ENCODE measurements around the gene NEDD8.

The NEDD8 gene

DNA sequence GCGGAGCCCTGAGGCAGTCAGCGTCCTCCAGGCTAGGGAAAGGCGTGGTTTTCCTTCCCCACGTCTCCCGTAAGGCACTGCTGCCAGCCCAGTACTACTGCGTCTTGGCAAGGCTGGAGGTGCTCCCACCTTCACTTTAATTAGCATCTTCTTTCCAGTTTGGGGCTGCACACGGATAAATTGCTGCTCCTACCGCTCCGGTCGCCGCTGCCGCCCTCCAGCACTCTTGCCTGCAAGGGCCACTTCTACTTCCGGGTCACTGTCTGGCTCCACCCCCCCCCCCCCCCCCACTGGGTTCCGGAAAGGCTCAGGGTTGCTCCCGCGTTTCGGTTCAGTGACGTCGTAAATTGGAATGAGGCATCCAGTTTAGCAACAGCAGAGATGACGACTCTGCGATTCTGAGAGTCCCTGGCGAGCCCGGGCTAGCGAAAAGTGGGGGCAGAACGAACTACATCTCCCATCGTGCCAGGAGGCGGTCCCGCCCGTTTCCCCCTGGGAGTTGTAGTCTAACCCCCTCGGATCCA lies at the start of gene NEDD8:
Gene NEDD8, minus strand, starts transcription at position 247 of the 524 bp plus-strand sequence. Its CDS starts 100 bp downstream, at position 147.
- in situ Hi-C loops (cut with MboI; ENCODE audit: low sequenced_read_pairs): no loop called here

DNA sequence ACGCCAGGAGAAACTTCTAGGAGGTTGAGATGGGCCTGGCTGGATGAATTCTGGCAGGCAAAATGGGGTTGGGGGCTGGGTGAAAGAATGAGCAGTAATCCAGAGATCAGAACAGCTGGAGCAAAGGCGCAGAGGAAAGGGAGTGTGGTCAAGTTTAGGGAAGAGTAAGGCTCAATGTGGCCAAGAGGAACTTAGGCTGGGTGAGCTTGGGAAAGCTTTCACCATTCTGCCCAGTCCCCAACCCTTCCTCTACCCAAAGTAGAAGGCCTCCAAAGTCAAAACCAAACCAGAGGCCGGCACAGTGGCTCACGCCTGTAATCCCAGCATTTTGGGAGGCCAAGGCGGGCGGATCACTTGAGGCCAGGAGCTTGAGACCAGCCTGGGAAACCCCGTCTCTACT lies 49.5 kb upstream of the NEDD8 start:
- in situ Hi-C loops (cut with MboI; ENCODE audit: low sequenced_read_pairs): no loop called here

DNA sequence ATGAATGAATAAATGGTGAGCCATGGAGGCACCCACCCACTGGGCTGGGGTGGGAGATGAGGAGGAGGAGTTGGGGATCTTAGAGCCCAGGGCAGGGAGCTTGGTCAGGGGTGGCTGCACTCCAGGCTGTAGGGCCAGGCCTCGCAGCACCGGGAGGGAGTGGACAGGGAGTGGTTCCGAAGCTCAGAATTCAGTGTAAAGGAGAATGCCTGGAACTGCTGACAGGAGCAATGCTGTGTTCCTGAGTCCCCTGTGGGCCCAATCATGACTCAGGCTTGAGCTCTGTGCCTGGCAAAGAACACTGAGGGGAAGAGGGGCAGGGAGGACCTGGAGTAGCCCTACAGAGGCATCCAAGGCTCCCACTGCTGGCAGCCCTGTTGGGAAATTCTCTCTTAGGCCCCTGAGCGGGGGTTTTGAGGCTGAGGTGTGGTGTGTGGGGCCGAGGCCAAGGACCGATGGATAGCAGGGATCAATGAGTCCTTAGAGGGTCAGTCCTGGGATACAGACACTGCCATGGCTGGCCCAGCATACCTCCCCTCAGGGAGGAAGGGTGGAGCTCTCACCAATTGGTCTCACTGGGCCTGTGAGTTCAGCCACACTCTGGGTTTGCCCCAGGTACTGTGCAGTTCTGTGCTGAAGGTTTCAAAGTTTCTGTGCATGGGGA lies 48.8 kb upstream of the NEDD8 start:
- in situ Hi-C loops (cut with MboI; ENCODE audit: low sequenced_read_pairs): no loop called here

DNA sequence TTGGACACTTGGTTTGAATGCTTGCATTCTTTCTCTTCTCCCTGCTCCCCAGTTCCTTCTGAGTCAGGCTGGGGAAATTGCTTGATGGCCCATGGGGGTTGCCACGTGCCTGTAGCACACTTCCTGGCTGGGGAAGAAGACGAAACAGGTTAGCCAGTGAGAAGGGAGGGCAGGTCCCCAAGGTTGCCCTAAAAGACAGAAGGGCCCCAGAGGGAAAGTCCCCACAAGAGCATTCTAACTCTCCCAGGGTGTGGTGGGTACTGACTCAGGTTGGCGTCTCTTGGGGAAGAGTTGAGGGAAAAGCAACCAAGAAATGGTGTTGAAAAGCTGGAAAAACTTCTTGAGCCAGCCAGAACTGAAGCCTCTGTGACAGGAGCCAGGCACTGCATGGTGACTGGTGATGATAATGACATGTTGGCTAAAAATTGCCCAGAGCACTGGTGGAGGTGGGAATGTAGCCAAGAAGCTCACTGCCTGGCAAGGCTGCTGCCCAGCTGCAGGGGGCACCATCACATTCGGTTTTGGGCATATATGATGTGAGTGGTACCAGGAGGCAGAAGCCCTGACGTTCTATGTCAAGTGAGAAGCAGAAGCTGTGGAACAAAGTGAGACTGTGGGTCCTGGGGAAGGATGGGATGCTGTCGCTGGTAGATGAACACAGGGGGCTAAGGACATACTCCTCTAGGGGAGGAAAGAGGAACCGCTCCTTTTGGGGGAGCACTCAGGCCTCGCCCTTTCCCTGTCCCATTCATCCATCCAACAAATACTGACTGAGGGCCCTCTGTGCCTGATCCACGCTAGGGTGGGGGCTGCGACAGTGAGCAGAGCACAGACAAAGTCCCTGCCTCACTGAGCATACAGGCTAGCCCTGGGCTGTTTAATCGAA lies 47.4 kb upstream of the NEDD8 start:
- in situ Hi-C loops (cut with MboI; ENCODE audit: low sequenced_read_pairs): no loop called here

DNA sequence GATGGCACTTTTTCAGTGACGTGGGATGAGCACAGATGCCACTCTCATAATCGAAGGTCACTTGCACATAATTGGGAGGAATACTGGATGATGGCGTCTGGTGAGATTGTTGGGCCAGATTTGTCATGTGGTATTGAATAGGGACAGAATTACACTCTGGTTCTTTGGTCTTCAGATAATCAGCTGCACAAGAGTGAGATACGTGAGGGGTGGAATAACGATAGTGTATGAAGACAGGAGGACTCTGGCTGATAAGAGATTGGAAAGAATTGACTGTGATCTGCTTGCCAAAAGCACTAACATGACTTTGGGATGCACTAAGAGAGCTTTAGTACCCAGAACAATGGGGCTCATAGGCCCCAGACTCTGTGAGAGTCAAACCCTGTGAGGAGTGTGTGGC lies 46.3 kb upstream of the NEDD8 start:
- in situ Hi-C loops (cut with MboI; ENCODE audit: low sequenced_read_pairs): no loop called here

DNA sequence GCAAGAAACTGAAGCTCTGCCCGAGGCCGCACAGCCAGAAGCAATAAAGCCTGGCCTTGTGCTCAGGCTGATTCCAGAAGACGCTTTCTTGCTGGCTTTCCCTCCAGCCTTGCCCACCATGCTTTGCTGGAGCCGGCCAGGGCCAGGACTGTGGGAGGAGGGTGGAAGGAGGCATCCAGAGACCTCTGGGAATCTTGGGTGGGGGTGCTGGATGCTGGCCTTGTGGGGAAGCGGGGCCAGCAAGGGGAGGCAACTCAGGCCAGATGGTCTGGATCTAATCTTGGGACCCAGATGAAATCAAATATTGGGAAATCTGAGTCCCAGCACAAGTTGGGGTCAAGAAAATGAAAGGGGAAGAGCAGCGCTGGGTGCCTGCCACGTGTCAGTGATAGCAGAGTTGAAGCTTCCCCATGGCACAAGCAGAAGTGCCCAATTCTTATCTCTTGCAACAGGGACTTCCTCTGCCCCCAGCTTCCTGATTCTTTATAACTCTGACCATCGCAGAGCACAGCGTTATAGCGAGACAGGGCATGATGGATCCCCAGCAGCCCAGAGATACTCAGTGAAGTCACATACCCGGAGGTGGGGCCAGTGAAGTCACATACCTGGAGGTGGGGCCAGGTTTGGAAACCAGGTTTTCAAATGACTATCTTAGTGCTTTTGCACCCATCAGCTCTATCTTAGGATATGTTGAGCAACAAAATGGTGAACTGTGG lies 45.6 kb upstream of the NEDD8 start:
- in situ Hi-C loops (cut with MboI; ENCODE audit: low sequenced_read_pairs): no loop called here

DNA sequence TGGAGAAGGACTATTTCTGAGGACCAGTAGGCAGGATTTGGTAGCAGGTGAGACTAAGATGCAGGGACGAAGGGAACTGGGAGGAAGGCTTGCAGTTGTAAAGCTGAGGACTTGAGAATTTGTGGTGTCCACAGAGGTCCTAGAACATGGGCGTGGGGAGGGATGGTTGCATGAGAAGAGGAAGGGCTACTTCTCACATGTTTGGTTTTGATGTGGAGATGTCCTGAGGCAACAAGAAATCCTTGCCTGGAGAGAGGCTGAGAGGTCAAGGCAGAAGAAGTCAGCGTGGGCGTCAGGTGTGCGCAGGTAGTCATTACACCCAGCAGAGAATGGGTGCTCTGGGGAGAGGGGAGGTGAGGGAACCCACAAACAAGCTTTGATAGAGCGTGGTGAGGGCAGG lies 44.9 kb upstream of the NEDD8 start:
- in situ Hi-C loops (cut with MboI; ENCODE audit: low sequenced_read_pairs): no loop called here

DNA sequence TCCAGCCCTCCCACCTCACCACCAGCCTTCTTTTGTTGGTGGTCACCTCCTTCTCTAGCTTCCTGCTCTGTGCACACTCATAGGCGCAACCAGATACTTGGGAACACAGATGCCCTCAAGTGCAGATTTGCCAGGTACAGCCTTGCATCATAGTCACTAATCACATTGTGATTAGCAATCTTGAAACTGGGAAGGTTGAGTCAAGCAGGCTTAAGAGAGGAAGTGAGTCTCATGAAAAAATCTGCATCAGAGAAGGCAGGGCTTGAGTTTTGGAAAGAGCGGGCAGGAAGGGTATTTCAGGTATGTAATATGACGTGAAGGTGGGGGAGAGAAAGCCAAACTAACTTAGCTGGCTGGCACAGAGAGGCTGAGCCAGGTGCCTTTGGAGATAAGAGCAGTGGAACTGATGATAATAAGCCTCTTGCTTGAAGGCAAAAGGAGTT lies 42.0 kb upstream of the NEDD8 start:
- in situ Hi-C loops (cut with MboI; ENCODE audit: low sequenced_read_pairs): no loop called here

DNA sequence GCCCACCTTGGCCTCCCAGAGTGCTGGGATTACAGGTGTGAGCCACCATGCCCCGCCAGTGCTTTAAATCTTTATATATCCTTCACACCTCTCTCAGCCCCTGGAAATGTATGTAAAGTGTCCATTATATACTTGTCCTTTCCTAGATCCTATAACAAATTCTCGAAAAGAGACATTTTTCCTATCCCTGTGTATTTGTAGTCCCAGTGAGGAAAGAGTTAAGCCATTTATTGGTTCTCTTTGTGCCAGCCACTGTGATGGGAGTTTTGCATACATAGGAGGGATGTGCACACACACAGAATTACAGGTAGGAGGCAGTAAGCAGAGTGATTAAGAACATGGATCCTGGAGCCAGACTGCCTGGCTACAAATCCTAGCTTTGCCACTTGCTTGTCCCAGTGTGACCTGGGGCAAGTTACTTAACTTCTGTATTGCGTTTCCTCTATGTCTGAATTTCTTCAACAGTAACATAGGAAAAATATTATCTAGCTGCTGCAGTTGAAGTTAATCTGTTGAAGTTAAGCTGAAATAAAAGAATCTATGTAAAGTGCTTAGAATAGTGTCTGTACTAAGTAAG lies 41.3 kb upstream of the NEDD8 start:
- in situ Hi-C loops (cut with MboI; ENCODE audit: low sequenced_read_pairs): no loop called here

DNA sequence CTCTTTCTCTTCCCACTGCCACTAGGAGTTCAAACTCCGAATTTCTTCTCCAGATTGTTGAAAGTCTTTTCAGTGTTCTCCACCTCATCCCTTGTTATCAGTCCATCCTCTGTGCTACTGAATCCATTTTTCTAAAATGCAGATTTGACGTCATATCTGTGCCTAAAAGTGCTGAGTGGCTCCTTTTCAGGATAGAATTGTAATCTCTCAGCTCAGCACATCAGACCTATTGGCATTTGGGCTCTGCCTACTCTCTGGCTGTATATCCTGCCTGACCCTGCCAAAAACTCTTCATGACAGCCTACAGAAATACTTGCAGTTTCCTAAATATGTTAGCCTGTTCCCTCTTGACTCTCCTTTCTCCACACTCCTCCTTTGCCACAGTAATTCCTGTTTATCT lies 40.3 kb upstream of the NEDD8 start:
- in situ Hi-C loops (cut with MboI; ENCODE audit: low sequenced_read_pairs): no loop called here

DNA sequence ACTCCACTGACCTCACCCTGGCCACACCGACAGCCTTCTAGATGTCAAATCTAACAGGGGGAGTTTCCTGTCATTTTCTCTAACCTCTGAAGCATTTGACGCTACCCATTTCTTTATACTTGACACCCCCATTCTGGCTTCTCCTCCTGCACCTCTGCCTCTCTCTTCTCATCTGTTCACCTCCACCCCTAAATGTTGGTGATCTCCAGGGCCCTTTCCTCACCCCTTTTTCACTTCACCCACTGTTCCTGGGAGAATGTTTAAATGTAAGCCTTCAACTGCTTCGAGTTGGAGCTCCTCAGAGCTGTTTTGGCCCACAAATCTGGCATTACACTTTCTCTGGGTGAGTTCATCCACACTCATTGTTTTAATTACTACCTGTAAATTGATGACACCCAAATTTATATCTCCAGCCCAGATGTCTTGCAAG lies 39.7 kb upstream of the NEDD8 start:
- in situ Hi-C loops (cut with MboI; ENCODE audit: low sequenced_read_pairs): no loop called here

DNA sequence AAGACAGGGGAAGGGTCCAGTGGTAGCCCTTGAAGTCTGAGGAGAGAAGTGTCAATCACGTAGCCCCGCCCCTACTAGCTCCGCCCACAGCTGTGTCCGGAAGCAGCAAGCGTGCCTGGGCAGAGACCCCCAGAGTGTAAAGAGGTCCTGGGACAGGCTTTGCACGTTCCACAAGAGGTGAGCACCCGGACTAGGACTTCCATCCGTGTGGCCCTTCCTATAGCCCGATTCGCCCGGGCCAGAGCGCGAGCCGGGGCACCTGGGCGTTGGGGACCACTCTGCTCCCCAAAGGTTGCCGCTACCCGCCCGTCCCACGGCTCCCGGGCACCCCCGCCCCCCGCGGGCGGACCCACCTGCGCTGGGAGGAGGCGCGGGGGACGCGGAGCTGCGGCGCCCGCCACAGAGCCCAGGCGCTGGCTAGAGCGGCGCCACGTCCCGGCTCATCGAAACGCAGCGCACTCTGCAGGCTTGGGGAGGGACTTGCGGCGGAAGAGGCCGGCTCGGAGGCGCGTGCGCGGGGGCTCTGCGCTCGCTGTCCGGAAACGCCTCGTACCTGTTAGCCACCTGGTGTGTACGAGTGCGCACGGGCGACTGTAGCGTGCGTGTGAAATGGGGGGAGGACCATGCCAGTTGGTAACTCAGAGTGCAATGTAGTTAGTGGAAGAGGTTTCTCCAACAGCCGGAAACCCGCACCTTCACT lies 39.1 kb upstream of the NEDD8 start, which contains the start of gene RABGGTA:
Gene RABGGTA, minus strand, starts transcription at position 464 of the 700 bp plus-strand sequence. CDS start 482 bp downstream, outside the sequence.
- in situ Hi-C loops (cut with MboI; ENCODE audit: low sequenced_read_pairs): no loop called here

DNA sequence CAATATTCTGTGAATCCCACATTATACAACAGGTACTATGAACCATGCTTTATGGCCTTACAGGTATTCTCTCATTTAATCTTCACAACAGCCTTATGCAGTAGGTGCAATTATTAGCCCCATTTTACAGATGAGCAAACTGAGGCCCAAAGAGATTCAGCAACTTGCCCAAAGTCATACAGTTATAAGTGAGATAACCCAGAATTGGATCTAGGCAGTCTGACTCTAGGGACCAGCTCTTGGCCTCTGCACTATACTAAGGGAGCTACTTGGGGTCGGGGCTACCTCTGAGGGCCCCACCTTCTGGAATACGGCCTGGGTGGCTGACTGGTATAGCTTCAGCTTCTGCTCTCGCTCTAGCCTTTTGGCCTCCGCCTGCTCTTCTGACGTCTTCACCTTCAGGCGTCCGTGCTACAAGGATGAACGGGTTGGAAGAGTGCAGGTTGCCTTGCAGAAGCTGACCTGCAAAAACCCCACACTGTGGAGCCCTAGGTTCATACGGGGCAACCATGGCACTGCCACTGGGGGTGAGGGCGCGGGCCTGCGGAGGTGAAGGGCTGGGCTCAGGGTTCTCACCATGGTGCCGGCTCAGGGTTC lies 38.5 kb upstream of the NEDD8 start:
- in situ Hi-C loops (cut with MboI; ENCODE audit: low sequenced_read_pairs): no loop called here

DNA sequence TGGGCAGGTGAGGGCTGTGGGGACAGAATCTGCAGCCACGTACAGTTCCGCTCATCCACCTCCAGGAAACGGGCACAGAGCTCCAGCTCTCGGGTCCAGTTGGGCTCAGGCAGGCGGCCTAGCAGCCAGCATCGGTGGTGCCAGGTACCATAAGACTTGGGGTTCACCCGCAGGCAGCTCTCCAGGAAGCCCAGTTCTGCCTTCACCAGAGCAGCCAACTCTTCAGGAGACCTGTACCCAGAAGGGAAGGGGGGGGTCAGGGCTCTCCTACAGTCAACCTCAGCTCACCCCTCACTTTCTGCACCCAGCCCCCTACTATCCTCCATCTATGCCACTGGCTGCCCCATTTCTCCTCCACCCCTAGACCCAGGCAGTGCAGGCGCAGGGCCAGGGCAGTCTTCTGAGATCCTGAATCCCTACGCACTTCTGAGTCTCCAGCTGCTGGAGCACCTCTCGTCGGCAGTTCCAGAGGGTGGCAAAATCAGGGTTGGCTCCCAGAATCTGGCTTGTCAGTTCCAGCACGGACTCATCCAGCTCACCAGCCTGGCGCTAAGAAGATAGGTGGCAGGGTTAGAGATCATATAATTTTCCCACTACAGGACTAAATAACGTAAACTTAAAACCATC lies 37.9 kb upstream of the NEDD8 start:
- in situ Hi-C loops (cut with MboI; ENCODE audit: low sequenced_read_pairs): no loop called here

DNA sequence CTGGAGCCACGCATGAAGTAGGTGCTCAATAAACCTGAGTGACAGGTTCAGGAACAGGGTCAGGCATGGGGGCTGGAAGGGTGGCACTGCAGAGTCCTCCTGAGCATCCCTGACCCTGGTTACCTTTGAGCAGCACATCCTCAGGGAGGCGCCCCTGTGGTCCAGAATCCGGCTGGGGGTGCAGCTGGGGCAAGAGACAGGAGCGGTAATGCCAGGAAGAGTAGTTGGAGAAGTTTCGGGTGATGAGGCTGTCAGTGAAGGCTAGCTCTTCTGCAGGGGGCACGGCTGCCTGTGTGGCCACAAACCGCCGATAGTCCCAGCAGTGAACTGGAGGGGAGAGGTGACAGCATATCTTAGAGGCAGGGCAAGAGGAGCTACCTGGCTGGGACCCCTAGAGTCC lies 37.2 kb upstream of the NEDD8 start:
- in situ Hi-C loops (cut with MboI; ENCODE audit: low sequenced_read_pairs): no loop called here

DNA sequence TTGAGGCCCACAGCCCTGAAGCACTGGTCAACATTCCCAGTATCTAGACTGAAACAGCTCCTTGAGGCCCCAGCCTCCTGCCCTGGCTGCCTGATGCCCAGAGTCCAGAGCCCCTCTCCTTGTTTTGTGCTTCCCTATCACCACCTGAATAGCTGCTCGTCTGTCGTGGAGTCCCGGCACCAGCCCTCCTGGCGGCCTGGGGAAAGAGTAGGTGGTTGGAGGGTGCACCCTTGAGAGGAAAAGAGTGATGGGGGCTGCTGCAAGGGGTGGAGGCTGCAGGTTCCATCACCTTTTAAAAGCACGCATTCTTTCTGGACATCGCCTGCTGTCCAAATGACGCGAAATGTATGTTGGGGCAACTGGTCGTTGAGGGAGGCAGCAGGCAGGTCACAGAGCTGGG lies 36.1 kb upstream of the NEDD8 start:
- in situ Hi-C loops (cut with MboI; ENCODE audit: low sequenced_read_pairs): no loop called here

DNA sequence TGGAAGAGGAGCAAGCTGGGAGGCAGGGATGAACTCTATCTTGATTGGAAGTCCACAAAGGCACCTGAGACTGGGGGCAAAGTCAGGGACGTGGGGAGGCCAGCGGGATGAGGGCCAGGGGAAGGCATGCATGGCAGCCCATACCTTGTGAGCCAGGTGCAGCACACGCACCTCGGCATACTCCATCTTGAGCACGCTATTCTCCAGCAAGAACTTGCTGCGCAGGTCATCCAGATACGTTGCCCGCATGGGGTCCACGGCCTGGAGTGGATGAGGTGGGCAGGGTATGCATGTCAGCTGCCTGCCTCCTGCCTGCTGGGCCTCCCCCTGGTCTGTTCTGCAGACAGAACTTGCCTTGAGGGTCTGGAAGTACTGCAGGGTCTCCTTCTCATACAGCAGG lies 35.3 kb upstream of the NEDD8 start:
- in situ Hi-C loops (cut with MboI; ENCODE audit: low sequenced_read_pairs): no loop called here

DNA sequence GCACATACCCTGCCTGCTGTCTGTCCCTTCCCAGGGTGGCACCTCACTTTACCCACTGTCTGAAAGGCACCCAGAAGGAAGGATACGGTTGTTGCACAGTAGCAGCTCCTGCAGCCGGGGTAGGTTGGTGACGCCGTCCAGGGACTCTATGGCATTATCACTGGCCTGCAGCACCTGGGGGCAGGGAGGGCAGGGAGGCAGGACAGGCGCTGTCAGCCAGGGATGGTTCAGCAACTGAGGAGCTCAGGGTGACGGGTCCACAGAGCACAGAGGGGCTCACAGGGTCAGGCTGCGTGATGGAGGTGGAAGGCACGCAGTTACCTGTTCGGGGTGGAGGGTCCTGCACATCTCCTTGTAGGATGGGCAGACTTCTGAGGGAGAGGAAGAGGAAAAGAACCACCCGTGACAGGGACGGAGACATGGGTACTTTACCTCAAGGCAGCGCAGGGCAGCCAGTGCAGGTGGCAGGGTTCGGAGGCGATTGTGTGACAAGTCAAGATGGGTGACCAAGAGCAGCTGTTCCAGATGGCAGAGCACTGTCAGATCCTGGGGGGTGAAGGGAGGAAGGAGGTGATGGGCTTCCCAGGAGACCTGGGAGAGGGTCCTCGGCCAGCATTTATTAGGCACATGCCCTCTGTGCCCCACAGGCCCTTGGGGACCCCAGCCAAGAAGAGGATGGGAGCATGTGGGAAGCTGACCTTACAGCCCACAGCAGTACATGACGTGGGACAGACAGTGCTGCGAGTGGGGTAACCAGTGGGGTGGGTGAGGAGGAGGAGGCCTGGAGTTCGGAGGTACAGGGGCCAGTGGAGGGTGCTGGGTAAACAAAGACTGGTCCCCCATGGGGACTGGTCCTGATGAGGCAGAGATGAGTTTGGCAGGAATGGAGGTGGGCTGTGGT lies 34.4 kb upstream of the NEDD8 start:
- in situ Hi-C loops (cut with MboI; ENCODE audit: low sequenced_read_pairs): no loop called here
